ENCODE data around the gene ACSS3.

DNA sequence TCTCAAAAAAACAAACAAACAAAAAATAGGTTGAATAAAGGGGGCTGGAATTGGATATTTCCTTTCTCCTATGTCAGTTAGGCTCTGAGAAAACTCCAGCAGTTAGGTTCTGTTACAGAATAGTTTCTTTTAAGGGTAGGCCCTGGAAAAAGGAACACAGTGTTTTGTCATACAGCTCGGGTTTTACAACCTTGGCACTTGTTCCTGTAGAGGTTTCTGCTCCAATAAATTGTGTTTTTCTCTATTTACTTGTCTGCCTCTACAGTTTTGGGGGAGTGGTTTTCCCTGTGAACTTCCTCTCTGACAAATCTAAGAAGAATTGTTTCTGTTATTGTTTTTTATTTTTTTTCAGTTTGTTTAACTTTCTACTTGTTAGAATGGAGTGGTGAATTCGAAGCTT lies 167.6 kb downstream of the ACSS3 start:
- TF ChIP-seq, protein P1, sequence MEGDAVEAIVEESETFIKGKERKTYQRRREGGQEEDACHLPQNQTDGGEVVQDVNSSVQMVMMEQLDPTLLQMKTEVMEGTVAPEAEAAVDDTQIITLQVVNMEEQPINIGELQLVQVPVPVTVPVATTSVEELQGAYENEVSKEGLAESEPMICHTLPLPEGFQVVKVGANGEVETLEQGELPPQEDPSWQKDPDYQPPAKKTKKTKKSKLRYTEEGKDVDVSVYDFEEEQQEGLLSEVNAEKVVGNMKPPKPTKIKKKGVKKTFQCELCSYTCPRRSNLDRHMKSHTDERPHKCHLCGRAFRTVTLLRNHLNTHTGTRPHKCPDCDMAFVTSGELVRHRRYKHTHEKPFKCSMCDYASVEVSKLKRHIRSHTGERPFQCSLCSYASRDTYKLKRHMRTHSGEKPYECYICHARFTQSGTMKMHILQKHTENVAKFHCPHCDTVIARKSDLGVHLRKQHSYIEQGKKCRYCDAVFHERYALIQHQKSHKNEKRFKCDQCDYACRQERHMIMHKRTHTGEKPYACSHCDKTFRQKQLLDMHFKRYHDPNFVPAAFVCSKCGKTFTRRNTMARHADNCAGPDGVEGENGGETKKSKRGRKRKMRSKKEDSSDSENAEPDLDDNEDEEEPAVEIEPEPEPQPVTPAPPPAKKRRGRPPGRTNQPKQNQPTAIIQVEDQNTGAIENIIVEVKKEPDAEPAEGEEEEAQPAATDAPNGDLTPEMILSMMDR (IDR thresholded peaks at IDR 0.05) = no peak
- no peak for TF ChIP-seq EZH2 (IDR thresholded peaks at IDR 0.05; ENCODE audit: borderline replicate concordance, insufficient read depth, low read depth, low read length, poor library complexity, severe bottlenecking)
